GM23338 (cell line): Measurements from ENCODE around the gene ZSCAN25. TPM values are rescaled to one million over a fixed set of nuclear protein-coding genes. Genes with fewer than 3 reads are reported as not detected.
"Not testable (repeated sequence)": the region's sequence is repeated elsewhere in the genome, so short reads cannot be mapped to it uniquely, and the experiment has no call there.

ENCODE experiments used
- ATAC-seq: fragments of 200-7000 bp; cut with Tn5 transposase; 3 replicates; pipeline ENCODE4 v1.9.1; 2020
- DNase-seq: peaks from one replicate; pipeline ENCODE4 v3.0.0-alpha.2; 2015; ENCODE audit warnings: low spot score
- H2AFZ ChIP-seq: fragments of 200-600 bp; sonication (generic); 2 replicates; pipeline ENCODE4 v1.8.0; 2016; ENCODE audit warnings: antibody characterized with exemption, mild to moderate bottlenecking, moderate library complexity
- H3F3A ChIP-seq: fragments of 200-600 bp; sonication (generic); replicated peaks from 2 replicates; pipeline ENCODE4 v1.8.0; 2017; ENCODE audit warnings: antibody characterized with exemption, mixed run types, low read depth
- H3K27ac ChIP-seq: fragments of 200-600 bp; sonication (generic); 2 replicates; pipeline ENCODE4 v1.6.1; 2016; ENCODE audit warnings: low read depth
- H3K27me3 ChIP-seq: fragments of 200-600 bp; sonication (generic); 2 replicates; pipeline ENCODE4 v1.8.0; 2016; ENCODE audit warnings: mild to moderate bottlenecking, mixed run types, moderate library complexity; ENCODE audit not compliant: insufficient read depth
- H3K36me3 ChIP-seq: fragments of 200-600 bp; sonication (generic); 2 replicates; pipeline ENCODE4 v1.8.0; 2016; ENCODE audit warnings: mild to moderate bottlenecking; ENCODE audit not compliant: insufficient read depth
- H3K4me1 ChIP-seq: fragments of 200-600 bp; sonication (generic); 2 replicates; pipeline ENCODE4 v1.8.0; 2016; ENCODE audit warnings: mild to moderate bottlenecking, moderate library complexity; ENCODE audit not compliant: insufficient read depth
- H3K4me2 ChIP-seq: fragments of 200-600 bp; sonication (generic); 2 replicates; pipeline ENCODE4 v1.7.1; 2017; ENCODE audit warnings: mixed run types
- H3K4me3 ChIP-seq: fragments of 200-600 bp; sonication (generic); 2 replicates; pipeline ENCODE4 v1.6.1; 2016; ENCODE audit warnings: mixed run types
- H3K79me2 ChIP-seq: fragments of 200-600 bp; sonication (generic); replicated peaks from 2 replicates; pipeline ENCODE4 v1.8.0; 2017; ENCODE audit warnings: mild to moderate bottlenecking; ENCODE audit not compliant: insufficient read depth
- H3K9me2 ChIP-seq: fragments of 200-600 bp; sonication (generic); 2 replicates; pipeline ENCODE4 v1.8.0; 2017; ENCODE audit not compliant: insufficient read depth
- H4K20me1 ChIP-seq: fragments of 200-600 bp; sonication (generic); replicated peaks from 2 replicates; pipeline ENCODE4 v1.8.0; 2017; ENCODE audit warnings: mild to moderate bottlenecking; ENCODE audit not compliant: insufficient read depth
- H3K27ac Mint-ChIP-seq: 2 replicates; pipeline ENCODE4 v1.8.0; 2020; ENCODE audit warnings: inconsistent platforms, mild to moderate bottlenecking, moderate library complexity, mixed read lengths
- H3K27me3 Mint-ChIP-seq: 3 replicates; pipeline ENCODE4 v1.8.0; 2022; ENCODE audit warnings: low read depth, mild to moderate bottlenecking, moderate library complexity, mixed read lengths, inconsistent platforms; ENCODE audit not compliant: insufficient read depth, poor library complexity
- H3K36me3 Mint-ChIP-seq: 3 replicates; pipeline ENCODE4 v1.8.0; 2021; ENCODE audit warnings: low read depth, mild to moderate bottlenecking, inconsistent platforms, moderate library complexity, mixed read lengths
- H3K4me1 Mint-ChIP-seq: 3 replicates; pipeline ENCODE4 v1.8.0; 2020; ENCODE audit warnings: mild to moderate bottlenecking, inconsistent platforms, mixed read lengths
- H3K4me3 Mint-ChIP-seq: 3 replicates; pipeline ENCODE4 v1.8.0; 2021; ENCODE audit warnings: moderate library complexity, mild to moderate bottlenecking, inconsistent platforms, mixed read lengths
- H3K9me3 Mint-ChIP-seq: 3 replicates; pipeline ENCODE4 v1.8.0; 2020; ENCODE audit warnings: moderate library complexity, mild to moderate bottlenecking, inconsistent platforms, mixed read lengths
- EZH2 ChIP-seq: fragments of 200-600 bp; sonication (generic); IDR thresholded peaks from one replicate; pipeline ENCODE4 v1.8.0; 2017; ENCODE audit warnings: antibody characterized with exemption, mild to moderate bottlenecking, low read depth; ENCODE audit not compliant: unreplicated experiment
- EZH2phosphoT487 ChIP-seq: fragments of 200-600 bp; sonication (generic); IDR thresholded peaks from one replicate; pipeline ENCODE4 v1.8.1; 2018; ENCODE audit warnings: antibody characterized with exemption; ENCODE audit not compliant: unreplicated experiment
- JUNB ChIP-seq: IDR thresholded peaks from one replicate; pipeline ENCODE4 v1.6.1; 2016; ENCODE audit warnings: antibody characterized with exemption; ENCODE audit not compliant: unreplicated experiment
- polyA plus RNA-seq: library from polyadenylated mRNA; unstranded; fragments of >200 nt; fragmentation: Nextera tagmentation; extraction: Ambion mirVana; gene quantifications from 2 replicates; pipeline ENCODE4 v1.2.1, GENCODE V29; 2016
- total RNA-seq: library from RNA; depleted of rRNA; stranded (reverse); fragments of >200 nt; shearing (Covaris generic); gene quantifications from 2 replicates; pipeline ENCODE4 v1.2.3, GENCODE V29; 2014
- TF ChIP-seq, protein P1 (sequence below): fragments of 250-450 bp; sonication (Bioruptor Pico); IDR thresholded peaks from 2 replicates; pipeline ENCODE4 v1.5.0; 2020; ENCODE audit warnings: mild to moderate bottlenecking, moderate library complexity

ZSCAN25 gene
- total and polyA plus RNA-seq, 2 experiments from 2014 or later = 4.8 to 17.5 TPM

DNA sequence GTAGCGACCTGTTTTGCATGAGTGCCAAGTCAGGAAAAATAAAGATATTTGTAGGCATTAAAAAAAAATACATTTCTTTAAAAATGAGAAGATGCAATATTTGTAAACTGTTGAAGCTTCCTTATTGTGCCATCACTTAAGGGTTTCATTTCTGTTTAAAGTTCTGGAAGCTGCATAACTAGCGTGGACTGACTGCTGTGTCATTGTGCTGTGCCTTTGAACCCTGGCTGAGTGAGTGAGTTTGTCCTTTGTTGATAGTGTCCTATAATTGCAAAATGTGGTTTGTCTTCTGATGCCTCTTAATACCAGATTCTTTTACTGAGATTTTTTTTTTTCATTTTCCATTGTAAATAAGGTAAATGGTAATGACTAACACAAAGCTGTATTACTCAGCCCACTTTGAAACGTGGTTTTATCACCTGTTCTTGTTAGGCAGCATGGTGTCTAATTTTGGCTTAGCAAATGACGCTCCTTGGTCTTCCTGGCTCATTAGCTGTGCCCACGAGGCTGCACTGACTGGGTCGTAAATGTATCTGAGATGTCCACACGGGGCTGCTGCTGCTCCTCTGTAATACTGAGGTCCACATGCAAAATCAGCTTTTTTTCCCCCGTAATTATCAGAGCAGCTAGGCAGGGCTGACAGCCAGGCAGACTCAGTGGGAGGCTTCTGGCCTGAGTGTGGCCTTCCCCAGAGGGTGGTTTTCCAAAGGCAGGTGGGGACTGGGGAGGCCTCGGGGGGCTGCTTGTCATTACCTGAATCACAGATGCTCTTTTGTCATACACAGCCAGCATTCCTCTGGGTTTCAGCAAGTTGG, 14.8 kb downstream of the ZSCAN25 start (continued):
- TF ChIP-seq, protein P1, sequence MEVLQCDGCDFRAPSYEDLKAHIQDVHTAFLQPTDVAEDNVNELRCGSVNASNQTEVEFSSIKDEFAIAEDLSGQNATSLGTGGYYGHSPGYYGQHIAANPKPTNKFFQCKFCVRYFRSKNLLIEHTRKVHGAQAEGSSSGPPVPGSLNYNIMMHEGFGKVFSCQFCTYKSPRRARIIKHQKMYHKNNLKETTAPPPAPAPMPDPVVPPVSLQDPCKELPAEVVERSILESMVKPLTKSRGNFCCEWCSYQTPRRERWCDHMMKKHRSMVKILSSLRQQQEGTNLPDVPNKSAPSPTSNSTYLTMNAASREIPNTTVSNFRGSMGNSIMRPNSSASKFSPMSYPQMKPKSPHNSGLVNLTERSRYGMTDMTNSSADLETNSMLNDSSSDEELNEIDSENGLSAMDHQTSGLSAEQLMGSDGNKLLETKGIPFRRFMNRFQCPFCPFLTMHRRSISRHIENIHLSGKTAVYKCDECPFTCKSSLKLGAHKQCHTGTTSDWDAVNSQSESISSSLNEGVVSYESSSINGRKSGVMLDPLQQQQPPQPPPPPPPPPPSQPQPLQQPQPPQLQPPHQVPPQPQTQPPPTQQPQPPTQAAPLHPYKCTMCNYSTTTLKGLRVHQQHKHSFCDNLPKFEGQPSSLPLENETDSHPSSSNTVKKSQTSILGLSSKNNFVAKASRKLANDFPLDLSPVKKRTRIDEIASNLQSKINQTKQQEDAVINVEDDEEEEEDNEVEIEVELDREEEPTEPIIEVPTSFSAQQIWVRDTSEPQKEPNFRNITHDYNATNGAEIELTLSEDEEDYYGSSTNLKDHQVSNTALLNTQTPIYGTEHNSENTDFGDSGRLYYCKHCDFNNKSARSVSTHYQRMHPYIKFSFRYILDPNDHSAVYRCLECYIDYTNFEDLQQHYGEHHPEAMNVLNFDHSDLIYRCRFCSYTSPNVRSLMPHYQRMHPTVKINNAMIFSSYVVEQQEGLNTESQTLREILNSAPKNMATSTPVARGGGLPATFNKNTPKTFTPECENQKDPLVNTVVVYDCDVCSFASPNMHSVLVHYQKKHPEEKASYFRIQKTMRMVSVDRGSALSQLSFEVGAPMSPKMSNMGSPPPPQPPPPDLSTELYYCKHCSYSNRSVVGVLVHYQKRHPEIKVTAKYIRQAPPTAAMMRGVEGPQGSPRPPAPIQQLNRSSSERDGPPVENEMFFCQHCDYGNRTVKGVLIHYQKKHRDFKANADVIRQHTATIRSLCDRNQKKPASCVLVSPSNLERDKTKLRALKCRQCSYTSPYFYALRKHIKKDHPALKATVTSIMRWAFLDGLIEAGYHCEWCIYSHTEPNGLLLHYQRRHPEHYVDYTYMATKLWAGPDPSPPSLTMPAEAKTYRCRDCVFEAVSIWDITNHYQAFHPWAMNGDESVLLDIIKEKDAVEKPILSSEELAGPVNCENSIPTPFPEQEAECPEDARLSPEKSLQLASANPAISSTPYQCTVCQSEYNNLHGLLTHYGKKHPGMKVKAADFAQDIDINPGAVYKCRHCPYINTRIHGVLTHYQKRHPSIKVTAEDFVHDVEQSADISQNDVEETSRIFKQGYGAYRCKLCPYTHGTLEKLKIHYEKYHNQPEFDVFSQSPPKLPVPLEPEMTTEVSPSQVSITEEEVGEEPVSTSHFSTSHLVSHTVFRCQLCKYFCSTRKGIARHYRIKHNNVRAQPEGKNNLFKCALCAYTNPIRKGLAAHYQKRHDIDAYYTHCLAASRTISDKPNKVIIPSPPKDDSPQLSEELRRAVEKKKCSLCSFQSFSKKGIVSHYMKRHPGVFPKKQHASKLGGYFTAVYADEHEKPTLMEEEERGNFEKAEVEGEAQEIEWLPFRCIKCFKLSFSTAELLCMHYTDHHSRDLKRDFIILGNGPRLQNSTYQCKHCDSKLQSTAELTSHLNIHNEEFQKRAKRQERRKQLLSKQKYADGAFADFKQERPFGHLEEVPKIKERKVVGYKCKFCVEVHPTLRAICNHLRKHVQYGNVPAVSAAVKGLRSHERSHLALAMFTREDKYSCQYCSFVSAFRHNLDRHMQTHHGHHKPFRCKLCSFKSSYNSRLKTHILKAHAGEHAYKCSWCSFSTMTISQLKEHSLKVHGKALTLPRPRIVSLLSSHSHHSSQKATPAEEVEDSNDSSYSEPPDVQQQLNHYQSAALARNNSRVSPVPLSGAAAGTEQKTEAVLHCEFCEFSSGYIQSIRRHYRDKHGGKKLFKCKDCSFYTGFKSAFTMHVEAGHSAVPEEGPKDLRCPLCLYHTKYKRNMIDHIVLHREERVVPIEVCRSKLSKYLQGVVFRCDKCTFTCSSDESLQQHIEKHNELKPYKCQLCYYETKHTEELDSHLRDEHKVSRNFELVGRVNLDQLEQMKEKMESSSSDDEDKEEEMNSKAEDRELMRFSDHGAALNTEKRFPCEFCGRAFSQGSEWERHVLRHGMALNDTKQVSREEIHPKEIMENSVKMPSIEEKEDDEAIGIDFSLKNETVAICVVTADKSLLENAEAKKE = no peak
- TF ChIP-seq EZH2 = no peak
- TF ChIP-seq JUNB = no peak
- TF ChIP-seq EZH2phosphoT487 = no peak

DNA sequence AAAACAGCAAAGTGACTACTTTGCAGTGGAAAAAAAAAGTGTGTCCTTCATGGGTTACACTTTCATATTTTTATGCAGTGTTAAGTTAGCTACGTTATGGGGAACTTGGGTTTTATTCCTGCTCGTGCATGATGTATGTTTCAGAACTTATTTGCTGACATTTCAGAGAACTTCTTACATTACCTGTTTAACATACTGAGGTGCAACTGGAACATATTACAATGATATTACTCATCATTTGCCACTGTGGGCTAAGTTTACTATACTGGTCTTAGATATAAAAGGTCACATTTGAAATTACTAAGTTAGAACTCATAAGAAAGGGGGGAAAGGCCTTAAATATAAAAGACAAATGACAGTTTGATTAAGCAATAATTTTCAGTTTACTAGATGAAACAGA, 20.7 kb downstream of the ZSCAN25 start:
- H3K9me2 ChIP-seq, H3K79me2 ChIP-seq, H3K27me3 Mint-ChIP-seq, H3F3A ChIP-seq, H3K36me3 Mint-ChIP-seq, H2AFZ ChIP-seq, H3K4me3 ChIP-seq, DNase-seq, H4K20me1 ChIP-seq, H3K4me3 Mint-ChIP-seq, H3K4me2 ChIP-seq, H3K27ac Mint-ChIP-seq, H3K27ac ChIP-seq, H3K9me3 Mint-ChIP-seq, H3K36me3 ChIP-seq, ATAC-seq, H3K27me3 ChIP-seq: not testable (repeated sequence)
- peaks cover 11% of the 10 kb centered on the region for H3K4me1 ChIP-seq
- peaks cover 22% of the 10 kb centered on the region for H3K4me1 Mint-ChIP-seq
